GM12892 (cell line): ENCODE results near the gene CDCA4.

Experiments
- POLR2A ChIP-seq: IDR thresholded peaks from 2 replicates; pipeline ENCODE4 v1.6.1; 2011; ENCODE audit warnings: low read depth, low read length, control low read depth
- TAF1 ChIP-seq: IDR thresholded peaks from 2 replicates; pipeline ENCODE4 v1.6.1; 2011; ENCODE audit warnings: low read depth, mild to moderate bottlenecking, control low read depth, low read length, borderline replicate concordance

DNA sequence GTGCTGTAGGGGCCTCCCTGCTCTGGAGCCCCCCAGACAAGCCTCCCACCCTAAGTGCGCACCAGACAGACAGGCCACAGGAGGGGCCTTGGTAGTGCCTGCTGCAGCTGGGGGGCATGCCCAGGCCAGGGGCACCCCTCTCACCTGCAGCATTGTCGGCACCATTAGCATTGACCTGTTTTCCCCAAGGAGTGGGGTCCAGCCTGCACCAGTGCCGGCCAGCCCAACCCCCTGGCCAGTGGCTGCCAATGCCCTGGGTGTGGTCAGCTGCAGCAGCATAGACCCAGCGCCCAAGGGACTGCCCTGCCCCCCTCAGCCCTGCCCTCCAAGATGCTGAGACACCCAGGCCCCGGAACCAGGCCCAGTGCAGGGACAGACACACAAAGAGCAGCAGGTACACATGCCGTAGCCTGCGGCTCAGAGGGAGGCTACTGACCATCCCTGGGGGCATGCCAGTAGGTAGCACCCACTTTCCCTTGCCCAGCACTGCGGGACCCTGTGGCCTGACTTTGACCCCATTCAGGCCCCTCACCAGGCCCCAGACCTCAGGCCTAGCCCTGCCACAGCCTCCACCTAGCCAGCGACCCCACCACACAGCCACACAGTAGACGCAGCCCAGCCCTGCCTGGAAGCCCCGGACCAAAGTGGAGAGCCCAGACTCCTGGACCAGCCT is 43.7 kb downstream of the CDCA4 start:
- TF ChIP-seq POLR2A = no peak
- no peak for TF ChIP-seq TAF1
